HepG2 (cell line): ENCODE data around the gene ALOXE3. TPM values are rescaled to one million over a fixed set of nuclear protein-coding genes. Genes with fewer than 3 reads are reported as not detected.

ENCODE experiments used
- CHCHD3 ChIP-seq: sonication (generic); formaldehyde crosslinking; IDR thresholded peaks from 2 replicates; pipeline ENCODE4 v1.8.0; 2022; ENCODE audit warnings: mild to moderate bottlenecking, missing genetic modification reagents, moderate library complexity
- ERF ChIP-seq: IDR thresholded peaks from 2 replicates; pipeline ENCODE4 v1.6.1; 2018; ENCODE audit warnings: missing biosample characterization, missing genetic modification reagents
- GATAD2A ChIP-seq: IDR thresholded peaks from 2 replicates; pipeline ENCODE4 v1.6.1; 2016
- GFI1 ChIP-seq: sonication (generic); formaldehyde crosslinking; IDR thresholded peaks from 2 replicates; pipeline ENCODE4 v1.5.0; 2020; ENCODE audit warnings: missing genetic modification reagents, mild to moderate bottlenecking, borderline replicate concordance
- HCFC1 ChIP-seq: fragments of 150-350 bp; IDR thresholded peaks from 2 replicates; pipeline ENCODE4 v1.6.1; 2014; ENCODE audit warnings: low read depth, low read length
- HNRNPLL ChIP-seq: fragments of 200-400 bp; formaldehyde crosslinking; IDR thresholded peaks from 2 replicates; pipeline ENCODE4 v1.6.1; 2017; ENCODE audit warnings: mild to moderate bottlenecking, low read depth, low read length; ENCODE audit not compliant: poor library complexity, severe bottlenecking
- IRF2 ChIP-seq: IDR thresholded peaks from 2 replicates; pipeline ENCODE4 v1.6.1; 2018; ENCODE audit warnings: missing genetic modification reagents, missing compliant biosample characterization
- LCORL ChIP-seq, 2 experiments: fragments of 450-650 bp in 1 of 2; sonication (generic) in 1 of 2; formaldehyde crosslinking in 1 of 2; IDR thresholded peaks; 2 replicates each; pipeline versions ENCODE4 v1.5.0 to v1.6.1; 2017 to 2020; ENCODE audit warnings: antibody characterized with exemption in 1 of 2, missing genetic modification reagents in 1 of 2
- PCBP2 ChIP-seq: fragments of 200-400 bp; formaldehyde crosslinking; optimal IDR thresholded peaks from 2 replicates; pipeline ENCODE3; 2018; ENCODE audit warnings: low read length, low read depth; ENCODE audit not compliant: poor library complexity, severe bottlenecking
- SAP130 ChIP-seq: IDR thresholded peaks from 2 replicates; pipeline ENCODE4 v1.6.1; 2016; ENCODE audit warnings: low read depth
- SMAD9 ChIP-seq: sonication (generic); formaldehyde crosslinking; IDR thresholded peaks from 2 replicates; pipeline ENCODE4 v1.5.1; 2020; ENCODE audit warnings: mild to moderate bottlenecking, missing genetic modification reagents
- SP2 ChIP-seq: sonication (generic); formaldehyde crosslinking; IDR thresholded peaks from 2 replicates; pipeline ENCODE4 v1.5.1; 2020; ENCODE audit warnings: mild to moderate bottlenecking, missing genetic modification reagents
- YEATS4 ChIP-seq: sonication (generic); formaldehyde crosslinking; IDR thresholded peaks from 2 replicates; pipeline ENCODE4 v1.4.0; 2020; ENCODE audit warnings: missing genetic modification reagents, borderline replicate concordance
- ZKSCAN1 ChIP-seq: fragments of 150-350 bp; IDR thresholded peaks from 2 replicates; pipeline ENCODE4 v1.6.1; 2014; ENCODE audit warnings: low read length
- ZNF335 ChIP-seq: sonication (generic); formaldehyde crosslinking; IDR thresholded peaks from 2 replicates; pipeline ENCODE4 v1.4.0; 2020; ENCODE audit warnings: missing genetic modification reagents
- ZNF589 ChIP-seq: sonication (generic); formaldehyde crosslinking; conservative IDR thresholded peaks from 2 replicates; pipeline ENCODE4 v1.8.0; 2022; ENCODE audit warnings: mild to moderate bottlenecking, moderate library complexity, missing genetic modification reagents
- ZNF7 ChIP-seq: IDR thresholded peaks from 2 replicates; pipeline ENCODE4 v1.6.1; 2016; ENCODE audit warnings: missing biosample characterization, missing genetic modification reagents
- ZNF720 ChIP-seq: sonication (generic); formaldehyde crosslinking; IDR thresholded peaks from 2 replicates; pipeline ENCODE4 v1.4.0; 2020; ENCODE audit warnings: missing genetic modification reagents
- ZNF766 ChIP-seq: sonication (generic); formaldehyde crosslinking; IDR thresholded peaks from 2 replicates; pipeline ENCODE4 v1.5.0; 2020; ENCODE audit warnings: missing genetic modification reagents, borderline replicate concordance
- ZNF841 ChIP-seq: sonication (generic); formaldehyde crosslinking; IDR thresholded peaks from 2 replicates; pipeline ENCODE4 v1.8.1; 2023; ENCODE audit warnings: missing genetic modification reagents, borderline replicate concordance
- ZSCAN29 ChIP-seq: sonication (generic); formaldehyde crosslinking; conservative IDR thresholded peaks from 2 replicates; pipeline ENCODE4 v1.4.0; 2020; ENCODE audit warnings: mild to moderate bottlenecking, missing genetic modification reagents
- polyA plus RNA-seq, 8 experiments: library from polyadenylated mRNA; depleted of rRNA in 3 of 8; stranded (reverse) in 7 of 8; unstranded in 1 of 8; fragments of >200 nt; fragmentation: Illumina TruSeq in 4 of 8; extraction: Trizol in 4 of 8; gene quantifications; 2 replicates each; pipeline versions ENCODE4 v1.2.1 to v1.2.3, GENCODE V29; 2011 to 2016; ENCODE audit warnings: low read depth in 4 of 8, missing spikeins in 1 of 8, mixed read lengths in 1 of 8; ENCODE audit not compliant: insufficient read depth in 1 of 8
- total RNA-seq, 5 experiments: library from RNA; depleted of rRNA; stranded (reverse); fragments of >200 nt; fragmentation: Illumina TruSeq; extraction: Trizol; gene quantifications; 2 replicates each; pipeline ENCODE4 v1.2.3, GENCODE V29; 2016; ENCODE audit warnings: low read depth in 1 of 5
- TF ChIP-seq, protein P1 (sequence below): sonication (generic); formaldehyde crosslinking; IDR thresholded peaks from 2 replicates; pipeline ENCODE4 v1.8.0; 2022; ENCODE audit warnings: mild to moderate bottlenecking, missing genetic modification reagents, borderline replicate concordance
- TF ChIP-seq, protein P2 (sequence below): sonication (generic); formaldehyde crosslinking; IDR thresholded peaks from 2 replicates; pipeline ENCODE4 v1.4.0; 2020; ENCODE audit warnings: mild to moderate bottlenecking, missing genetic modification reagents
- TF ChIP-seq, protein P3 (sequence below): IDR thresholded peaks from 2 replicates; pipeline ENCODE4 v1.4.0; 2020; ENCODE audit warnings: mild to moderate bottlenecking, missing genetic modification reagents

Gene ALOXE3
- total and polyA plus RNA-seq, 2 of the 13 experiments (the other 11 are each of a cell fraction or from before 2014, with no cell fraction given) = 0.07 TPM; not detected in 1

DNA sequence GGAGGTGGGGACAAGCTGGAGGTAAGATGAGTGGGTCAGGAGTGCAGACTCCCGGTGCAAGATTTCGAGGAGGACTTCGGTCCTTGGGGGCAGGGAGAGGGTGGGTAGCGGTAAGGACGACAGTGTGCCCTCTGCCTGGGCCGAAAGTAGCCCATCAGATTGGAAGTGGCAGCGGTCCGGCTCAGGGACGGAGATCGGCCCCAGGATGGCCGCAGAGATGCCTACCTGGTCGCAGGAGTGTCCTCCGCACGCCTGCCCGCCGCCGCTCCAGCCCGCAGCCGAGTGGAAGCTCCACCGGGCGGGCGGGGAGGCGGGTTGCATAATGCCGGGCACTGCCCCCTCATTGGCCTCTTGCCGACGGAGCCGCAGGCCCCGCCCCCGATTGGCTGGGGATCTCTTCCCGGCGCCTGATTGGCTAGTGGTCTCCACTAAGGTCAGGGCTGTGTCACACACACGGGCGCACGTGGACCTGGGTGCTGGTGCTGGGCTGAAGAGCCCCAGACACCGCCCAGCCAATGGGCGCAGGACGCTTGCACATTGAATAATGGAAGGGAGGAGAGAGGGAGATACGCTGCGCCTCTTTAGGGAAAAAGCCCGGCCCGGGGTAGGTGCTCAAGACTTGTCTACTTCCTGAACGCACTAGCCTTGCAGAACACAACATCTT lies 33.9 kb upstream of the ALOXE3 start, which contains the start of gene PER1 (continued):
- TF ChIP-seq, protein P1, sequence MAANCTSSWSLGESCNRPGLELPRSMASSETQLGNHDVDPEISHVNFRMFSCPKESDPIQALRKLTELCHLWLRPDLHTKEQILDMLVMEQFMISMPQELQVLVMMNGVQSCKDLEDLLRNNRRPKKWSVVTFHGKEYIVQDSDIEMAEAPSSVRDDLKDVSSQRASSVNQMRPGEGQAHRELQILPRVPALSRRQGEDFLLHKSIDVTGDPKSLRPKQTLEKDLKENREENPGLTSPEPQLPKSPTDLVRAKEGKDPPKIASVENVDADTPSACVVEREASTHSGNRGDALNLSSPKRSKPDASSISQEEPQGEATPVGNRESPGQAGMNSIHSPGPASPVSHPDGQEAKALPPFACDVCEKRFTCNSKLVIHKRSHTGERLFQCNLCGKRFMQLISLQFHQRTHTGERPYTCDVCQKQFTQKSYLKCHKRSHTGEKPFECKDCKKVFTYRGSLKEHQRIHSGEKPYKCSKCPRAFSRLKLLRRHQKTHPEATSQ (CRISPR knock-in tag) = no peak
- TF ChIP-seq PCBP2 (no peak), ZNF589 (CRISPR knock-in tag) (no peak), ZNF766 (CRISPR knock-in tag) (0 out of 2 replicates have a peak, but pooled peaks have one; percentile 21), GFI1 (no peak), SMAD9 (CRISPR knock-in tag) (no peak), ERF (CRISPR knock-in tag) (peak; percentile 40; the same call in 1 of the 2 replicates), ZNF720 (no peak), IRF2 (CRISPR knock-in tag) (no peak), ZNF841 (CRISPR knock-in tag) (no peak), YEATS4 (CRISPR knock-in tag) (peak; percentile 30; the same call in 1 of the 2 replicates), HCFC1 (no peak), GATAD2A (CRISPR knock-in tag) (peak; percentile 45; the same call in 1 of the 2 replicates), ZNF7 (CRISPR knock-in tag) (0 out of 2 replicates have a peak, but pooled peaks have one; percentile 20), ZSCAN29 (CRISPR knock-in tag) (no peak), CHCHD3 (CRISPR knock-in tag) (no peak), SP2 (CRISPR knock-in tag) (peak; percentile 55), HNRNPLL (peak; percentile 21), SAP130 (CRISPR knock-in tag) (peak; percentile 78), LCORL (IDR thresholded peaks at IDR 0.05) (no peak), LCORL (CRISPR knock-in tag; IDR thresholded peaks at IDR 0.05) (no peak), ZNF335 (peak; percentile 28; the same call in 1 of the 2 replicates), ZKSCAN1 (no peak)
- TF ChIP-seq, protein P2, sequence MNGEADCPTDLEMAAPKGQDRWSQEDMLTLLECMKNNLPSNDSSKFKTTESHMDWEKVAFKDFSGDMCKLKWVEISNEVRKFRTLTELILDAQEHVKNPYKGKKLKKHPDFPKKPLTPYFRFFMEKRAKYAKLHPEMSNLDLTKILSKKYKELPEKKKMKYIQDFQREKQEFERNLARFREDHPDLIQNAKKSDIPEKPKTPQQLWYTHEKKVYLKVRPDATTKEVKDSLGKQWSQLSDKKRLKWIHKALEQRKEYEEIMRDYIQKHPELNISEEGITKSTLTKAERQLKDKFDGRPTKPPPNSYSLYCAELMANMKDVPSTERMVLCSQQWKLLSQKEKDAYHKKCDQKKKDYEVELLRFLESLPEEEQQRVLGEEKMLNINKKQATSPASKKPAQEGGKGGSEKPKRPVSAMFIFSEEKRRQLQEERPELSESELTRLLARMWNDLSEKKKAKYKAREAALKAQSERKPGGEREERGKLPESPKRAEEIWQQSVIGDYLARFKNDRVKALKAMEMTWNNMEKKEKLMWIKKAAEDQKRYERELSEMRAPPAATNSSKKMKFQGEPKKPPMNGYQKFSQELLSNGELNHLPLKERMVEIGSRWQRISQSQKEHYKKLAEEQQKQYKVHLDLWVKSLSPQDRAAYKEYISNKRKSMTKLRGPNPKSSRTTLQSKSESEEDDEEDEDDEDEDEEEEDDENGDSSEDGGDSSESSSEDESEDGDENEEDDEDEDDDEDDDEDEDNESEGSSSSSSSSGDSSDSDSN (CRISPR knock-in tag) = peak; percentile 50; the same call in 1 of the 2 replicates
- TF ChIP-seq, protein P3, sequence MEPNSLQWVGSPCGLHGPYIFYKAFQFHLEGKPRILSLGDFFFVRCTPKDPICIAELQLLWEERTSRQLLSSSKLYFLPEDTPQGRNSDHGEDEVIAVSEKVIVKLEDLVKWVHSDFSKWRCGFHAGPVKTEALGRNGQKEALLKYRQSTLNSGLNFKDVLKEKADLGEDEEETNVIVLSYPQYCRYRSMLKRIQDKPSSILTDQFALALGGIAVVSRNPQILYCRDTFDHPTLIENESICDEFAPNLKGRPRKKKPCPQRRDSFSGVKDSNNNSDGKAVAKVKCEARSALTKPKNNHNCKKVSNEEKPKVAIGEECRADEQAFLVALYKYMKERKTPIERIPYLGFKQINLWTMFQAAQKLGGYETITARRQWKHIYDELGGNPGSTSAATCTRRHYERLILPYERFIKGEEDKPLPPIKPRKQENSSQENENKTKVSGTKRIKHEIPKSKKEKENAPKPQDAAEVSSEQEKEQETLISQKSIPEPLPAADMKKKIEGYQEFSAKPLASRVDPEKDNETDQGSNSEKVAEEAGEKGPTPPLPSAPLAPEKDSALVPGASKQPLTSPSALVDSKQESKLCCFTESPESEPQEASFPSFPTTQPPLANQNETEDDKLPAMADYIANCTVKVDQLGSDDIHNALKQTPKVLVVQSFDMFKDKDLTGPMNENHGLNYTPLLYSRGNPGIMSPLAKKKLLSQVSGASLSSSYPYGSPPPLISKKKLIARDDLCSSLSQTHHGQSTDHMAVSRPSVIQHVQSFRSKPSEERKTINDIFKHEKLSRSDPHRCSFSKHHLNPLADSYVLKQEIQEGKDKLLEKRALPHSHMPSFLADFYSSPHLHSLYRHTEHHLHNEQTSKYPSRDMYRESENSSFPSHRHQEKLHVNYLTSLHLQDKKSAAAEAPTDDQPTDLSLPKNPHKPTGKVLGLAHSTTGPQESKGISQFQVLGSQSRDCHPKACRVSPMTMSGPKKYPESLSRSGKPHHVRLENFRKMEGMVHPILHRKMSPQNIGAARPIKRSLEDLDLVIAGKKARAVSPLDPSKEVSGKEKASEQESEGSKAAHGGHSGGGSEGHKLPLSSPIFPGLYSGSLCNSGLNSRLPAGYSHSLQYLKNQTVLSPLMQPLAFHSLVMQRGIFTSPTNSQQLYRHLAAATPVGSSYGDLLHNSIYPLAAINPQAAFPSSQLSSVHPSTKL (CRISPR knock-in tag) = peak; percentile 42; the same call in 1 of the 2 replicates
